Endothelial cell of umbilical vein (primary cell): ENCODE measurements around the gene PRKCSH.

ENCODE experiments used
- EZH2 ChIP-seq: IDR thresholded peaks from 2 replicates; pipeline ENCODE4 v1.6.1; 2012; ENCODE audit warnings: borderline replicate concordance, low read depth, mild to moderate bottlenecking, moderate library complexity, low read length, inconsistent platforms; ENCODE audit not compliant: severe bottlenecking
- FOS ChIP-seq: IDR thresholded peaks from 2 replicates; pipeline ENCODE4 v1.6.1; 2011; ENCODE audit warnings: mild to moderate bottlenecking, low read length, moderate library complexity, borderline replicate concordance; ENCODE audit not compliant: insufficient read depth
- MYC ChIP-seq: IDR thresholded peaks from one replicate; pipeline ENCODE4 v1.6.1; 2011; ENCODE audit warnings: mild to moderate bottlenecking, low read depth, low read length
- POLR2A ChIP-seq: IDR thresholded peaks from 2 replicates; pipeline ENCODE4 v1.6.1; 2012; ENCODE audit warnings: low read depth, mild to moderate bottlenecking, control low read depth, low read length
- POLR2AphosphoS5 ChIP-seq: IDR thresholded peaks from 2 replicates; pipeline ENCODE4 v1.6.1; 2012; ENCODE audit warnings: low read depth, mild to moderate bottlenecking, control low read depth, low read length, moderate library complexity; ENCODE audit not compliant: insufficient read depth
- TF ChIP-seq, protein P1 (sequence below), 2 donors: IDR thresholded peaks; 1 replicate in 1 of 2; 2 replicates in 1 of 2; pipeline ENCODE4 v1.5.1; 2011; ENCODE audit warnings: low read length in 2 of 2, mild to moderate bottlenecking in 2 of 2, moderate library complexity in 2 of 2, control low read depth in 1 of 2, inconsistent platforms in 1 of 2, low read depth in 1 of 2; ENCODE audit not compliant: insufficient read depth in 1 of 2; ENCODE audit errors: extremely low read depth in 1 of 2
- TF ChIP-seq, protein P2 (sequence below): IDR thresholded peaks from 2 replicates; pipeline ENCODE4 v1.6.1; 2011; ENCODE audit not compliant: insufficient read depth, insufficient read length

DNA sequence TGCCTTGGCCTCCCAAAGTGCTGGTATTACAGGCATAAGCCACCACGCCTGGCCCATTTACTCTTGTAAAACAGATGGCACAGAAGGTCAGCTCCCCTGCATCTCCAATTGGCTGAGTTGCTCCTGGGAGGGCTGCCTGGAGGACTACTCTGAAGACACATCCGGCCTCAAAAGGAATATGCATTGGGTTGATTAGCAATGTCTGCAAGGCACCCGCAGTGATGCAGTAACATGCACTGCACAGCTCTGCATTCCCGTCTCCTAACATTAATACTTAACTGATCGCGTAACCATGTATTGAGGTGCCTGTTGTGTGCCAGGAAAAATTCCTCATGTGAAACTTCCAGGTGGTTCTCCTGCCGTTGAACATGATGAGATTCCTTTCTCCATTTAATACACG lies 40.4 kb downstream of the PRKCSH start:
- TF ChIP-seq FOS (no peak), POLR2AphosphoS5 (no peak), POLR2A (no peak), MYC (no peak), EZH2 (no peak)
- TF ChIP-seq, protein P1, sequence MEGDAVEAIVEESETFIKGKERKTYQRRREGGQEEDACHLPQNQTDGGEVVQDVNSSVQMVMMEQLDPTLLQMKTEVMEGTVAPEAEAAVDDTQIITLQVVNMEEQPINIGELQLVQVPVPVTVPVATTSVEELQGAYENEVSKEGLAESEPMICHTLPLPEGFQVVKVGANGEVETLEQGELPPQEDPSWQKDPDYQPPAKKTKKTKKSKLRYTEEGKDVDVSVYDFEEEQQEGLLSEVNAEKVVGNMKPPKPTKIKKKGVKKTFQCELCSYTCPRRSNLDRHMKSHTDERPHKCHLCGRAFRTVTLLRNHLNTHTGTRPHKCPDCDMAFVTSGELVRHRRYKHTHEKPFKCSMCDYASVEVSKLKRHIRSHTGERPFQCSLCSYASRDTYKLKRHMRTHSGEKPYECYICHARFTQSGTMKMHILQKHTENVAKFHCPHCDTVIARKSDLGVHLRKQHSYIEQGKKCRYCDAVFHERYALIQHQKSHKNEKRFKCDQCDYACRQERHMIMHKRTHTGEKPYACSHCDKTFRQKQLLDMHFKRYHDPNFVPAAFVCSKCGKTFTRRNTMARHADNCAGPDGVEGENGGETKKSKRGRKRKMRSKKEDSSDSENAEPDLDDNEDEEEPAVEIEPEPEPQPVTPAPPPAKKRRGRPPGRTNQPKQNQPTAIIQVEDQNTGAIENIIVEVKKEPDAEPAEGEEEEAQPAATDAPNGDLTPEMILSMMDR (IDR thresholded peaks at IDR 0.05; ENCODE audit: extremely low read depth in 1 of 2, insufficient read depth in 1 of 2, low read depth in 1 of 2, low read length in 2 of 2): no peak
- TF ChIP-seq, protein P2, sequence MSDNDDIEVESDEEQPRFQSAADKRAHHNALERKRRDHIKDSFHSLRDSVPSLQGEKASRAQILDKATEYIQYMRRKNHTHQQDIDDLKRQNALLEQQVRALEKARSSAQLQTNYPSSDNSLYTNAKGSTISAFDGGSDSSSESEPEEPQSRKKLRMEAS: no peak
